GM19463 (cell line): Measurements from ENCODE around the gene PLCXD1.

Source experiments
- ATAC-seq: cut with Tn5 transposase; IDR thresholded peaks from one replicate; pipeline ENCODE4 v1.9.1; 2021; ENCODE audit warnings: mild to moderate bottlenecking, moderate library complexity; ENCODE audit not compliant: unreplicated experiment

The PLCXD1 gene

GRCh38 chrX:332916-333610, 51.9 kb downstream of the PLCXD1 start:
- ATAC-seq, result no peak

GRCh38 chrX:333611-334311, 52.6 kb downstream of the PLCXD1 start:
- ATAC-seq, result no peak

GRCh38 chrX:334331-334891, 53.2 kb downstream of the PLCXD1 start:
- no peak for ATAC-seq

- no peak for ATAC-seq
Measured at GRCh38 chrX:334971-335757, 54.0 kb downstream of the PLCXD1 start.

- ATAC-seq, result no peak
Measured at GRCh38 chrX:335758-336155, 54.6 kb downstream of the PLCXD1 start.

- no peak for ATAC-seq
Measured at GRCh38 chrX:336227-336626, 55.0 kb downstream of the PLCXD1 start.

- ATAC-seq, result no peak
Measured at GRCh38 chrX:337331-337831, 56.2 kb downstream of the PLCXD1 start.

- ATAC-seq, result no peak
Measured at GRCh38 chrX:338281-338835, 57.2 kb downstream of the PLCXD1 start.

GRCh38 chrX:338836-339400, 57.7 kb downstream of the PLCXD1 start:
- ATAC-seq, result no peak

GRCh38 chrX:340121-340520, 58.9 kb downstream of the PLCXD1 start:
- ATAC-seq, result no peak

GRCh38 chrX:340641-341423, 59.7 kb downstream of the PLCXD1 start:
- no peak for ATAC-seq

- no peak for ATAC-seq
Measured at GRCh38 chrX:341541-342101, 60.4 kb downstream of the PLCXD1 start.

- no peak for ATAC-seq
Measured at GRCh38 chrX:344371-344901, 63.3 kb downstream of the PLCXD1 start.

- ATAC-seq, result no peak
Measured at GRCh38 chrX:345020-345925, 64.1 kb downstream of the PLCXD1 start.

GRCh38 chrX:346034-346813, 65.0 kb downstream of the PLCXD1 start:
- no peak for ATAC-seq

- no peak for ATAC-seq
Measured at GRCh38 chrX:347351-348117, 66.4 kb downstream of the PLCXD1 start.
